H1 (cell line): Measurements from ENCODE around the gene TFB1M. TPM values are rescaled to one million over a fixed set of nuclear protein-coding genes. Genes with fewer than 3 reads are reported as not detected.

Experiments
- JUN ChIP-seq: IDR thresholded peaks from 2 replicates; pipeline ENCODE4 v1.6.1; 2011; ENCODE audit warnings: low read depth, mild to moderate bottlenecking, improper control_type of control experiment, low read length
- MAX ChIP-seq: IDR thresholded peaks from 2 replicates; pipeline ENCODE4 v1.6.1; 2012; ENCODE audit warnings: inconsistent platforms
- NANOG ChIP-seq: IDR thresholded peaks from 2 replicates; pipeline ENCODE4 v1.6.1; 2011; ENCODE audit warnings: low read length, low read depth, mild to moderate bottlenecking, inconsistent platforms; ENCODE audit not compliant: insufficient read depth, poor library complexity, severe bottlenecking
- TEAD4 ChIP-seq: IDR thresholded peaks from 2 replicates; pipeline ENCODE4 v1.6.1; 2012; ENCODE audit warnings: low read depth, low read length, inconsistent platforms, mixed read lengths
- polyA plus RNA-seq, 7 experiments: library from polyadenylated mRNA; depleted of rRNA in 3 of 7; stranded (reverse) in 5 of 7; unstranded in 2 of 7; fragments of >200 nt in 5 of 7; fragments of 200-250 nt in 2 of 7; gene quantifications; 1 replicate in 5 of 7; 2 replicates in 1 of 7; 4 replicates in 1 of 7; pipeline versions ENCODE4 v1.2.1 to v1.2.3, GENCODE V29; 2011 to 2013; ENCODE audit warnings: missing spikeins in 2 of 7, mixed read lengths in 2 of 7
- total RNA-seq: library from RNA; stranded (reverse); fragmentation: NEBNext Ultra II Directional; extraction: Animal tissue kit (Norgen Biotek cat#: 25700); gene quantifications from 2 replicates; pipeline ENCODE4 v1.2.1, GENCODE V29; 2021
- TF ChIP-seq, protein P1 (sequence below): IDR thresholded peaks from 2 replicates; pipeline ENCODE4 v1.6.1; 2012; ENCODE audit warnings: low read length, inconsistent platforms

Gene TFB1M
- total and polyA plus RNA-seq, 2 of the 8 experiments (the other 6 are each of a cell fraction or from before 2014, with no cell fraction given): 28.2 to 49.4 TPM

DNA sequence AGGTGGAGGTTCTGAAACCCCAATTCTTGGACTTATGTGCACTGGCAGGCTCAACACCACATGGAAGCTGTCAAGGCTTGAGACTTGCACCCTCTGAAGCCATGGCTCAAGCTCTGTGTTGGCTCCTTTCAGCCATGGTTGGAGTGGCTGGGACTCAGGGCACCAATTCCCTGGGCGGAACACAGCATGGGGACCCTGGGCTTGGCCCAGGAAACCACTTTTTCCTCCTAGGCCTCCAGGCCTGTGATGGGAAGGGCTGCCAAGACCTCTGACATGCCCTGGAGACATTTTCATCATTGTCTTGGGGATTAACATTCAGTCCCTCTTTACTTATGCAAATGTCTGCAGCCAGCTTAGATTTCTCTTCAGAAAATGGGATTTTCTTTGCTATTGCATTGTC is 76.7 kb downstream of the TFB1M start (continued):
- TF ChIP-seq MAX: no peak
- TF ChIP-seq JUN: no peak
- TF ChIP-seq NANOG: no peak
- TF ChIP-seq TEAD4: no peak
- TF ChIP-seq, protein P1, sequence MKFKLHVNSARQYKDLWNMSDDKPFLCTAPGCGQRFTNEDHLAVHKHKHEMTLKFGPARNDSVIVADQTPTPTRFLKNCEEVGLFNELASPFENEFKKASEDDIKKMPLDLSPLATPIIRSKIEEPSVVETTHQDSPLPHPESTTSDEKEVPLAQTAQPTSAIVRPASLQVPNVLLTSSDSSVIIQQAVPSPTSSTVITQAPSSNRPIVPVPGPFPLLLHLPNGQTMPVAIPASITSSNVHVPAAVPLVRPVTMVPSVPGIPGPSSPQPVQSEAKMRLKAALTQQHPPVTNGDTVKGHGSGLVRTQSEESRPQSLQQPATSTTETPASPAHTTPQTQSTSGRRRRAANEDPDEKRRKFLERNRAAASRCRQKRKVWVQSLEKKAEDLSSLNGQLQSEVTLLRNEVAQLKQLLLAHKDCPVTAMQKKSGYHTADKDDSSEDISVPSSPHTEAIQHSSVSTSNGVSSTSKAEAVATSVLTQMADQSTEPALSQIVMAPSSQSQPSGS: no peak
